Measurements from ENCODE around the gene TRIM34. TPM values are rescaled to one million over a fixed set of nuclear protein-coding genes. Genes with fewer than 3 reads are reported as not detected.
A peak's percentile ranks its signal among the peaks of the same experiment; 100 is the strongest.

Gene TRIM34
- polyA plus RNA-seq, 1 of the 3 experiments (the other 2 are of a cell fraction) = 3.2 TPM

GRCh38 chr11:5605849-5606248 lies 19.0 kb upstream of the TRIM34 start:
- POLR2A ChIA-PET = no interaction called here
- no peak for TF ChIP-seq GABPA (IDR thresholded peaks at IDR 0.05; ENCODE audit: low read depth)
- 0 out of 2 replicates have a peak, but pooled peaks have one; percentile 18 for TF ChIP-seq NFIC (IDR thresholded peaks at IDR 0.05; ENCODE audit: borderline replicate concordance)
- H3F3A ChIP-seq (replicated peaks; ENCODE audit: insufficient read depth) = no peaks in the 10 kb centered on the region
- H3K36me3 ChIP-seq (replicated peaks in 1 of 2; ENCODE audit: control insufficient read depth in 1 of 2, insufficient read depth in 2 of 2, low read length in 1 of 2) = no peaks in the 10 kb centered on the region
- peaks cover 35% of the 10 kb centered on the region for H3K27me3 ChIP-seq (ENCODE audit: insufficient read depth)
- no peaks in the 10 kb centered on the region for H4K20me1 ChIP-seq (ENCODE audit: insufficient read depth)
- no peak overlapping the region for H3K9ac ChIP-seq
- no peak for DNase-seq
- H3K4me2 ChIP-seq = peak overlapping the region; percentile 73
- no peak overlapping the region for H2AFZ ChIP-seq (ENCODE audit: low read depth)
- CTCF ChIA-PET = no interaction called here
- peak overlapping the region in 1 of 2 experiments; percentile 35; a peak in 1 of 4 replicates for H3K4me3 ChIP-seq (ENCODE audit: low read depth in 2 of 2, low read length in 1 of 2)
- no peaks in the 10 kb centered on the region for H3K79me2 ChIP-seq (ENCODE audit: insufficient read depth)
- no peaks in the 10 kb centered on the region for H3K9me2 ChIP-seq
- peaks cover 0 to 3% of the 10 kb centered on the region in 2 experiments; a peak in 1 of 4 replicates for H3K4me1 ChIP-seq (ENCODE audit: control insufficient read depth in 1 of 2, insufficient read depth in 2 of 2, low read depth in 1 of 2, low read length in 1 of 2)
- no peaks in the 10 kb centered on the region for H3K9me3 ChIP-seq
- WGBS (ENCODE audit: low lambda C conversion rate) = 8% methylated on average over 5 of the region's 5 CpGs
- no peak overlapping the region for H3K27ac ChIP-seq (ENCODE audit: low read depth in 2 of 2, low read length in 1 of 2)

GRCh38 chr11:5608808-5609207 lies 16.0 kb upstream of the TRIM34 start:
- Histone ChIP-seq H3K4me1 (ENCODE audit: control insufficient read depth in 1 of 2, insufficient read depth in 2 of 2, low read depth in 1 of 2, low read length in 1 of 2) (peaks cover 0 to 3% of the 10 kb centered on the region in 2 experiments; a peak in 1 of 4 replicates), H3K4me2 (no peak overlapping the region), H3K9me3 (no peaks in the 10 kb centered on the region), H4K20me1 (ENCODE audit: insufficient read depth) (no peaks in the 10 kb centered on the region), H2AFZ (ENCODE audit: low read depth) (no peak overlapping the region), H3K4me3 (ENCODE audit: low read depth in 2 of 2, low read length in 1 of 2) (no peak overlapping the region), H3K79me2 (ENCODE audit: insufficient read depth) (no peaks in the 10 kb centered on the region), H3K36me3 (replicated peaks in 1 of 2; ENCODE audit: control insufficient read depth in 1 of 2, insufficient read depth in 2 of 2, low read length in 1 of 2) (no peaks in the 10 kb centered on the region), H3K27ac (ENCODE audit: low read depth in 2 of 2, low read length in 1 of 2) (no peak overlapping the region), H3K9ac (no peak overlapping the region), H3K27me3 (ENCODE audit: insufficient read depth) (peaks cover 49% of the 10 kb centered on the region), H3K9me2 (no peaks in the 10 kb centered on the region), H3F3A (replicated peaks; ENCODE audit: insufficient read depth) (no peaks in the 10 kb centered on the region)
- DNase-seq = no peak
- TF ChIP-seq USF2 (IDR thresholded peaks at IDR 0.05; ENCODE audit: borderline replicate concordance, low read depth, low read length) (no peak), EP300 (IDR thresholded peaks at IDR 0.05; ENCODE audit: borderline replicate concordance in 1 of 2, low read depth in 1 of 2, low read length in 1 of 2) (no peak), NRF1 (IDR thresholded peaks at IDR 0.05; ENCODE audit: low read depth, low read length) (no peak)
- POLR2A ChIA-PET = no interaction called here
- 9% methylated on average over 6 of the region's 6 CpGs for WGBS (ENCODE audit: low lambda C conversion rate)
- CTCF ChIA-PET = no interaction called here

- Histone ChIP-seq H3F3A (replicated peaks; ENCODE audit: insufficient read depth) (no peaks in the 10 kb centered on the region), H3K27me3 (ENCODE audit: insufficient read depth) (peaks cover 35% of the 10 kb centered on the region; the same call in 1 of the 2 replicates), H3K79me2 (ENCODE audit: insufficient read depth) (no peaks in the 10 kb centered on the region), H4K20me1 (ENCODE audit: insufficient read depth) (no peaks in the 10 kb centered on the region), H3K27ac (ENCODE audit: low read depth in 2 of 2, low read length in 1 of 2) (no peak overlapping the region), H3K4me2 (no peak overlapping the region), H3K36me3 (replicated peaks in 1 of 2; ENCODE audit: control insufficient read depth in 1 of 2, insufficient read depth in 2 of 2, low read length in 1 of 2) (no peaks in the 10 kb centered on the region), H3K4me1 (ENCODE audit: control insufficient read depth in 1 of 2, insufficient read depth in 2 of 2, low read depth in 1 of 2, low read length in 1 of 2) (peaks cover 0 to 3% of the 10 kb centered on the region in 2 experiments; a peak in 1 of 4 replicates), H3K9me2 (no peaks in the 10 kb centered on the region), H3K9me3 (no peaks in the 10 kb centered on the region), H3K4me3 (ENCODE audit: low read depth in 2 of 2, low read length in 1 of 2) (no peak overlapping the region), H3K9ac (no peak overlapping the region), H2AFZ (ENCODE audit: low read depth) (no peak overlapping the region)
- no peak for DNase-seq
- ChIA-PET CTCF (no interaction called here), POLR2A (no interaction called here)
- WGBS (ENCODE audit: low lambda C conversion rate) = 12% methylated on average over 5 of the region's 5 CpGs
- TF ChIP-seq EP300 (IDR thresholded peaks at IDR 0.05; ENCODE audit: borderline replicate concordance in 1 of 2, low read depth in 1 of 2, low read length in 1 of 2) = no peak
- TF ChIP-seq FOXM1 (IDR thresholded peaks at IDR 0.05; ENCODE audit: low read depth) = no peak
- TF ChIP-seq, protein P1, sequence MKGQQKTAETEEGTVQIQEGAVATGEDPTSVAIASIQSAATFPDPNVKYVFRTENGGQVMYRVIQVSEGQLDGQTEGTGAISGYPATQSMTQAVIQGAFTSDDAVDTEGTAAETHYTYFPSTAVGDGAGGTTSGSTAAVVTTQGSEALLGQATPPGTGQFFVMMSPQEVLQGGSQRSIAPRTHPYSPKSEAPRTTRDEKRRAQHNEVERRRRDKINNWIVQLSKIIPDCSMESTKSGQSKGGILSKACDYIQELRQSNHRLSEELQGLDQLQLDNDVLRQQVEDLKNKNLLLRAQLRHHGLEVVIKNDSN (IDR thresholded peaks at IDR 0.05; ENCODE audit: borderline replicate concordance, low read depth) = no peak
- no peak for TF ChIP-seq PBX3 (IDR thresholded peaks at IDR 0.05)
- TF ChIP-seq RCOR1 (IDR thresholded peaks at IDR 0.05; ENCODE audit: low read length) = no peak
- TF ChIP-seq IRF3 (IDR thresholded peaks at IDR 0.05; ENCODE audit: low read depth, low read length) = no peak
- no peak for TF ChIP-seq MXI1 (IDR thresholded peaks at IDR 0.05; ENCODE audit: low read depth, low read length)
- no peak for TF ChIP-seq REST (IDR thresholded peaks at IDR 0.05; ENCODE audit: low read depth, low read length)
- TF ChIP-seq RFX5 (IDR thresholded peaks at IDR 0.05; ENCODE audit: low read length) = no peak
- TF ChIP-seq, protein P2, sequence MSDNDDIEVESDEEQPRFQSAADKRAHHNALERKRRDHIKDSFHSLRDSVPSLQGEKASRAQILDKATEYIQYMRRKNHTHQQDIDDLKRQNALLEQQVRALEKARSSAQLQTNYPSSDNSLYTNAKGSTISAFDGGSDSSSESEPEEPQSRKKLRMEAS (IDR thresholded peaks at IDR 0.05; ENCODE audit: low read depth) = no peak
These were observed 14.4 kb upstream of the TRIM34 start for GRCh38 chr11:5610446-5610845.
